K562 (cell line): Measurements from ENCODE around the gene SUPT16H. TPM values are rescaled to one million over a fixed set of nuclear protein-coding genes. Genes with fewer than 3 reads are reported as not detected.

ENCODE experiments used
- ATAC-seq: fragments of 200-7000 bp; cut with Tn5 transposase; 3 replicates; pipeline ENCODE4 v1.9.1; 2020; ENCODE audit warnings: moderate library complexity
- BruUV-seq: library from RNA; stranded (reverse); fragments of 400-500 nt; replicated peaks from 2 replicates; lab custom pipeline; 2021; lab: Mats Ljungman, UMichigan
- CTCF ChIA-PET: fragments of 300-600 bp; formaldehyde crosslinking; extraction: SDS; loops from one replicate; lab custom pipeline; 2021; ENCODE audit warnings: low intra/inter-chr PET ratio; lab: Yijun Ruan, JAX
- POLR2A ChIA-PET: fragments of 300-600, 350-650 bp; sonication (Branson Sonifier 250); formaldehyde crosslinking; extraction: SDS; loops from one replicate; lab custom pipeline; 2021; ENCODE audit warnings: antibody characterized with exemption, inconsistent platforms; lab: Yijun Ruan, JAX
- DNase-seq, 4 experiments: peaks; one replicate each; pipeline versions ENCODE4 v3.0.0 to v3.0.0-alpha.2; 2011 to 2018; ENCODE audit warnings: low spot score in 3 of 4, mixed read lengths in 3 of 4; ENCODE audit errors: extremely low read depth in 1 of 4
- FAIRE-seq: peaks from 2 replicates; lab custom pipeline; 2011; peaks lifted over from hg19 to GRCh38; lab: Jason Lieb, UNC
- H2AFZ ChIP-seq: 2 replicates; pipeline ENCODE4 v1.6.0; 2011; ENCODE audit warnings: low read depth, low read length, control low read depth, inconsistent platforms
- H3K27ac ChIP-seq: fragments of 200-600 bp; 3 replicates; pipeline ENCODE4 v1.8.0; 2011; ENCODE audit warnings: low read depth, mild to moderate bottlenecking, control low read depth, inconsistent platforms, low read length, moderate library complexity, mixed read lengths; ENCODE audit errors: extremely low read depth
- H3K27me3 ChIP-seq, 2 experiments: fragments of 300-600 bp in 1 of 2; 2 replicates in 1 of 2; 3 replicates in 1 of 2; pipeline versions ENCODE4 v1.6.0 to v1.8.0; 2011; ENCODE audit warnings: inconsistent platforms in 2 of 2, low read length in 2 of 2, mild to moderate bottlenecking in 1 of 2, mixed read lengths in 1 of 2, moderate library complexity in 1 of 2; ENCODE audit not compliant: control insufficient read depth in 2 of 2, insufficient read depth in 2 of 2
- H3K36me3 ChIP-seq: fragments of 300-600 bp; 3 replicates; pipeline ENCODE4 v1.8.0; 2011; ENCODE audit warnings: mild to moderate bottlenecking, low read length, inconsistent platforms; ENCODE audit not compliant: control insufficient read depth, insufficient read depth
- H3K4me1 ChIP-seq, 2 experiments: fragments of 200-600 bp in 1 of 2; replicated peaks in 1 of 2; 2 replicates in 1 of 2; 3 replicates in 1 of 2; pipeline versions ENCODE4 v1.5.1 to v1.8.0; 2011; ENCODE audit warnings: inconsistent platforms in 2 of 2, low read length in 2 of 2, mild to moderate bottlenecking in 1 of 2, mixed read lengths in 1 of 2, moderate library complexity in 1 of 2; ENCODE audit not compliant: control insufficient read depth in 2 of 2, insufficient read depth in 2 of 2
- H3K4me2 ChIP-seq: 2 replicates; pipeline ENCODE4 v1.6.1; 2011; ENCODE audit warnings: low read length, control low read depth, inconsistent platforms, mixed read lengths; ENCODE audit not compliant: insufficient read depth
- H3K4me3 ChIP-seq: fragments of 200-600 bp; sonication (generic), shearing (Covaris generic); 2 replicates; pipeline ENCODE4 v1.5.1; 2016; ENCODE audit warnings: control low read depth, inconsistent platforms
- H3K79me2 ChIP-seq: fragments of 200-600 bp; 3 replicates; pipeline ENCODE4 v1.8.0; 2011; ENCODE audit warnings: low read length, inconsistent platforms; ENCODE audit not compliant: control insufficient read depth, insufficient read depth
- H3K9ac ChIP-seq, 2 experiments: 2 replicates each; pipeline versions ENCODE4 v1.6.0 to v1.6.1; 2011; ENCODE audit warnings: low read depth in 2 of 2, low read length in 2 of 2, control low read depth in 1 of 2, inconsistent platforms in 1 of 2, mild to moderate bottlenecking in 1 of 2, mixed read lengths in 1 of 2; ENCODE audit not compliant: insufficient read depth in 1 of 2
- H3K9me1 ChIP-seq: one replicate; pipeline ENCODE4 v1.6.0; 2011; ENCODE audit warnings: inconsistent platforms, mild to moderate bottlenecking, low read length, moderate library complexity; ENCODE audit not compliant: control insufficient read depth, insufficient read depth
- H3K9me3 ChIP-seq: replicated peaks from 2 replicates; pipeline ENCODE4 v1.5.1; 2011; ENCODE audit warnings: low read depth, low read length, inconsistent platforms; ENCODE audit not compliant: control insufficient read depth, insufficient read depth
- H4K20me1 ChIP-seq: replicated peaks from 2 replicates; pipeline ENCODE4 v1.6.1; 2011; ENCODE audit warnings: low read length, inconsistent platforms, mixed read lengths; ENCODE audit not compliant: control insufficient read depth, insufficient read depth
- ARID1B ChIP-seq: fragments of 450-650 bp; IDR thresholded peaks from 2 replicates; pipeline ENCODE4 v1.6.1; 2016; ENCODE audit warnings: antibody characterized with exemption, mild to moderate bottlenecking, inconsistent platforms
- KDM1A ChIP-seq, 2 experiments: fragments of 450-650 bp; IDR thresholded peaks; 2 replicates each; pipeline ENCODE4 v1.6.1; 2016; ENCODE audit warnings: mild to moderate bottlenecking in 2 of 2
- MLLT1 ChIP-seq, 2 experiments: fragments of 450-650 bp; IDR thresholded peaks; 2 replicates each; pipeline ENCODE4 v1.6.1; 2016
- POLR2AphosphoS2 ChIP-seq: IDR thresholded peaks from 2 replicates; pipeline ENCODE4 v1.6.1; 2012; ENCODE audit warnings: low read length, improper control_type of control experiment
- TAF7 ChIP-seq: fragments of 450-650 bp; IDR thresholded peaks from 2 replicates; pipeline ENCODE4 v1.6.1; 2016; ENCODE audit warnings: missing genetic modification characterization, missing compliant biosample characterization
- WGBS: fragments of 100-300 bp; shearing (Covaris generic); methylation state at CpG from one replicate; pipeline ENCODE4 v1.1.6; 2016; ENCODE audit warnings: low coverage, mixed read lengths; ENCODE audit not compliant: insufficient coverage; ENCODE audit errors: missing lambda C conversion rate; 5-methylcytosine and 5-hydroxymethylcytosine counted together
- in situ Hi-C: fragments of 300-500 bp; cut with MboI; formaldehyde crosslinking; loops from 4 replicates; pipeline ENCODE4 v1.15.0; 2018; ENCODE audit warnings: inconsistent platforms, mixed read lengths
- intact Hi-C: fragments of 100-400 bp; cut with micrococcal nuclease; formaldehyde crosslinking; loops from 2 replicates; pipeline ENCODE4 v1.14.2; 2022
- polyA plus RNA-seq, 8 experiments: library from polyadenylated mRNA; depleted of rRNA in 4 of 8; stranded (reverse) in 5 of 8; unstranded in 3 of 8; fragments of >200 nt; fragmentation: Nextera tagmentation in 2 of 8; fragmentation: Illumina TruSeq in 1 of 8; extraction: Ambion mirVana in 2 of 8; extraction: Trizol in 1 of 8; gene quantifications; 2 replicates each; pipeline versions ENCODE4 v1.2.1 to v1.2.3, GENCODE V29; 2011 to 2014; ENCODE audit warnings: inconsistent platforms in 1 of 8, missing spikeins in 1 of 8
- total RNA-seq, 7 experiments: library from RNA; depleted of rRNA in 6 of 7; stranded (reverse); fragments of >200 nt in 6 of 7; fragmentation: Illumina TruSeq in 2 of 7; extraction: Trizol in 2 of 7; gene quantifications; 2 replicates each; pipeline versions ENCODE4 v1.2.1 to v1.2.3, GENCODE V29; 2011 to 2021; ENCODE audit warnings: low replicate concordance in 1 of 7
- TF ChIP-seq, protein P1 (sequence below): fragments of 450-650 bp; IDR thresholded peaks from 2 replicates; pipeline ENCODE4 v1.6.1; 2016; ENCODE audit warnings: mild to moderate bottlenecking, moderate library complexity

Gene SUPT16H
- total and polyA plus RNA-seq, 9 of the 15 experiments (the other 6 are each of a cell fraction or from before 2014, with no cell fraction given): 75.4 to 152 (median 105) TPM

- CTCF ChIA-PET: no interaction called here
- no peaks in the 10 kb centered on the region for H3K9me1 ChIP-seq
- no peaks in the 10 kb centered on the region for H4K20me1 ChIP-seq
- in situ Hi-C loops: no loop called here
- POLR2A ChIA-PET: interaction anchor here (0.7 to 1.2 kb wide), 4 partner anchors 9 to 44 kb away, joined by 3 to 5 read pairs (median 4); no protein-coding TSS in a partner anchor
- H3K4me3 ChIP-seq: peak overlapping the region; percentile 25
- no peak for FAIRE-seq
- peaks cover 0 to 10% of the 10 kb centered on the region in 2 experiments; a peak in 3 of 5 replicates for H3K4me1 ChIP-seq
- H3K27ac ChIP-seq: peak overlapping the region; percentile 98
- 15% methylated on average over 5 of the region's 8 CpGs for WGBS
- intact Hi-C loops: loop anchor here (5.0 kb wide), 1 partner anchor 42 kb away; the partner anchor contains the start of gene HNRNPC
- peak overlapping the region; percentile 79 for H3K4me2 ChIP-seq
- H3K27me3 ChIP-seq: no peaks in the 10 kb centered on the region
- peak overlapping the region; percentile 80 to 92; a peak in 3 of 4 replicates for H3K9ac ChIP-seq
- no peaks in the 10 kb centered on the region for H3K36me3 ChIP-seq
- H2AFZ ChIP-seq: peak overlapping the region; percentile 90
- TSS peak; percentile 66 for BruUV-seq
- no peaks in the 10 kb centered on the region for H3K79me2 ChIP-seq
- no peaks in the 10 kb centered on the region for H3K9me3 ChIP-seq
- peak in 1 of 4 experiments; percentile 27 for DNase-seq
- ATAC-seq: peak; percentile 36
- TF ChIP-seq TAF7 (0 out of 2 replicates have a peak, but pooled peaks have one; percentile 15), POLR2AphosphoS2 (no peak), MLLT1 (IDR thresholded peaks at IDR 0.05) (peak in 1 of 2 experiments; percentile 66; a peak in 1 of 4 replicates), KDM1A (IDR thresholded peaks at IDR 0.05) (peak in 1 of 2 experiments; percentile 19; a peak in 1 of 4 replicates), ARID1B (0 out of 2 replicates have a peak, but pooled peaks have one; percentile 14)
- TF ChIP-seq, protein P1, sequence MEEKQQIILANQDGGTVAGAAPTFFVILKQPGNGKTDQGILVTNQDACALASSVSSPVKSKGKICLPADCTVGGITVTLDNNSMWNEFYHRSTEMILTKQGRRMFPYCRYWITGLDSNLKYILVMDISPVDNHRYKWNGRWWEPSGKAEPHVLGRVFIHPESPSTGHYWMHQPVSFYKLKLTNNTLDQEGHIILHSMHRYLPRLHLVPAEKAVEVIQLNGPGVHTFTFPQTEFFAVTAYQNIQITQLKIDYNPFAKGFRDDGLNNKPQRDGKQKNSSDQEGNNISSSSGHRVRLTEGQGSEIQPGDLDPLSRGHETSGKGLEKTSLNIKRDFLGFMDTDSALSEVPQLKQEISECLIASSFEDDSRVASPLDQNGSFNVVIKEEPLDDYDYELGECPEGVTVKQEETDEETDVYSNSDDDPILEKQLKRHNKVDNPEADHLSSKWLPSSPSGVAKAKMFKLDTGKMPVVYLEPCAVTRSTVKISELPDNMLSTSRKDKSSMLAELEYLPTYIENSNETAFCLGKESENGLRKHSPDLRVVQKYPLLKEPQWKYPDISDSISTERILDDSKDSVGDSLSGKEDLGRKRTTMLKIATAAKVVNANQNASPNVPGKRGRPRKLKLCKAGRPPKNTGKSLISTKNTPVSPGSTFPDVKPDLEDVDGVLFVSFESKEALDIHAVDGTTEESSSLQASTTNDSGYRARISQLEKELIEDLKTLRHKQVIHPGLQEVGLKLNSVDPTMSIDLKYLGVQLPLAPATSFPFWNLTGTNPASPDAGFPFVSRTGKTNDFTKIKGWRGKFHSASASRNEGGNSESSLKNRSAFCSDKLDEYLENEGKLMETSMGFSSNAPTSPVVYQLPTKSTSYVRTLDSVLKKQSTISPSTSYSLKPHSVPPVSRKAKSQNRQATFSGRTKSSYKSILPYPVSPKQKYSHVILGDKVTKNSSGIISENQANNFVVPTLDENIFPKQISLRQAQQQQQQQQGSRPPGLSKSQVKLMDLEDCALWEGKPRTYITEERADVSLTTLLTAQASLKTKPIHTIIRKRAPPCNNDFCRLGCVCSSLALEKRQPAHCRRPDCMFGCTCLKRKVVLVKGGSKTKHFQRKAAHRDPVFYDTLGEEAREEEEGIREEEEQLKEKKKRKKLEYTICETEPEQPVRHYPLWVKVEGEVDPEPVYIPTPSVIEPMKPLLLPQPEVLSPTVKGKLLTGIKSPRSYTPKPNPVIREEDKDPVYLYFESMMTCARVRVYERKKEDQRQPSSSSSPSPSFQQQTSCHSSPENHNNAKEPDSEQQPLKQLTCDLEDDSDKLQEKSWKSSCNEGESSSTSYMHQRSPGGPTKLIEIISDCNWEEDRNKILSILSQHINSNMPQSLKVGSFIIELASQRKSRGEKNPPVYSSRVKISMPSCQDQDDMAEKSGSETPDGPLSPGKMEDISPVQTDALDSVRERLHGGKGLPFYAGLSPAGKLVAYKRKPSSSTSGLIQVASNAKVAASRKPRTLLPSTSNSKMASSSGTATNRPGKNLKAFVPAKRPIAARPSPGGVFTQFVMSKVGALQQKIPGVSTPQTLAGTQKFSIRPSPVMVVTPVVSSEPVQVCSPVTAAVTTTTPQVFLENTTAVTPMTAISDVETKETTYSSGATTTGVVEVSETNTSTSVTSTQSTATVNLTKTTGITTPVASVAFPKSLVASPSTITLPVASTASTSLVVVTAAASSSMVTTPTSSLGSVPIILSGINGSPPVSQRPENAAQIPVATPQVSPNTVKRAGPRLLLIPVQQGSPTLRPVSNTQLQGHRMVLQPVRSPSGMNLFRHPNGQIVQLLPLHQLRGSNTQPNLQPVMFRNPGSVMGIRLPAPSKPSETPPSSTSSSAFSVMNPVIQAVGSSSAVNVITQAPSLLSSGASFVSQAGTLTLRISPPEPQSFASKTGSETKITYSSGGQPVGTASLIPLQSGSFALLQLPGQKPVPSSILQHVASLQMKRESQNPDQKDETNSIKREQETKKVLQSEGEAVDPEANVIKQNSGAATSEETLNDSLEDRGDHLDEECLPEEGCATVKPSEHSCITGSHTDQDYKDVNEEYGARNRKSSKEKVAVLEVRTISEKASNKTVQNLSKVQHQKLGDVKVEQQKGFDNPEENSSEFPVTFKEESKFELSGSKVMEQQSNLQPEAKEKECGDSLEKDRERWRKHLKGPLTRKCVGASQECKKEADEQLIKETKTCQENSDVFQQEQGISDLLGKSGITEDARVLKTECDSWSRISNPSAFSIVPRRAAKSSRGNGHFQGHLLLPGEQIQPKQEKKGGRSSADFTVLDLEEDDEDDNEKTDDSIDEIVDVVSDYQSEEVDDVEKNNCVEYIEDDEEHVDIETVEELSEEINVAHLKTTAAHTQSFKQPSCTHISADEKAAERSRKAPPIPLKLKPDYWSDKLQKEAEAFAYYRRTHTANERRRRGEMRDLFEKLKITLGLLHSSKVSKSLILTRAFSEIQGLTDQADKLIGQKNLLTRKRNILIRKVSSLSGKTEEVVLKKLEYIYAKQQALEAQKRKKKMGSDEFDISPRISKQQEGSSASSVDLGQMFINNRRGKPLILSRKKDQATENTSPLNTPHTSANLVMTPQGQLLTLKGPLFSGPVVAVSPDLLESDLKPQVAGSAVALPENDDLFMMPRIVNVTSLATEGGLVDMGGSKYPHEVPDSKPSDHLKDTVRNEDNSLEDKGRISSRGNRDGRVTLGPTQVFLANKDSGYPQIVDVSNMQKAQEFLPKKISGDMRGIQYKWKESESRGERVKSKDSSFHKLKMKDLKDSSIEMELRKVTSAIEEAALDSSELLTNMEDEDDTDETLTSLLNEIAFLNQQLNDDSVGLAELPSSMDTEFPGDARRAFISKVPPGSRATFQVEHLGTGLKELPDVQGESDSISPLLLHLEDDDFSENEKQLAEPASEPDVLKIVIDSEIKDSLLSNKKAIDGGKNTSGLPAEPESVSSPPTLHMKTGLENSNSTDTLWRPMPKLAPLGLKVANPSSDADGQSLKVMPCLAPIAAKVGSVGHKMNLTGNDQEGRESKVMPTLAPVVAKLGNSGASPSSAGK: peak; percentile 36
Observed at GRCh38 chr14:21309238-21309636, 74.6 kb downstream of the SUPT16H start.
